Measurements from ENCODE around the gene ZMIZ1. TPM values are rescaled to one million over a fixed set of nuclear protein-coding genes. Genes with fewer than 3 reads are reported as not detected.

The ZMIZ1 gene
- total and polyA plus RNA-seq, 2 experiments from 2014 or later = 9.2 to 30.9 TPM

DNA sequence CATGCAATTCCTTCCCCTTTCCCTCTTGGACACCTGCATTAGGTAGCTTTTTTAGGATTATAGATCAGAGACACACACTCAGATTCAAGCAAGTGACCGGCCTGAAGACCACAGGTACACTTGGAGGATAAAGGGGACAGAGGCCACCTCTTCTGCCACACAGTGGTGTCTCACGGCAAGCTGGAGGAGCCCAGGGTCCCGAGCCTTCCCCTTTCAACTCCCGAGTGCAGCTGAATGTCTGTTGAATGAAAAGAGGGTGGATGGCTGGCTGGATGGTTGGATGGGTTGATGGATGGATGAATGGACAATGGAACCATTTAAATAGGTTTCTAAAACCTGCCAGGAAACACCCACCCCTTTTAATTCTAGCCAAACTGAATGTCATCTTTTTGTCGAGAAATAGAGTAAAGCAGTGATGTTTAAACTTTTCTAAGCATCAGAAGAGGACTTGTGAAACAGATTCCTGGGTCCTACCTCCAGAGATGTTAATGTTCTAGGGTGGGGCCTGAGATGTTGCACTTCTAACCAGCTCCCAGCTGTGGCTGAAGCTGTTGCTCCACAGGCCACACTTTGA, 49.2 kb upstream of the ZMIZ1 start:
- no peak overlapping the region for H3K4me3 ChIP-seq
- H3K4me1 ChIP-seq (ENCODE audit: insufficient read depth) = no peaks in the 10 kb centered on the region
- no peak for DNase-seq (ENCODE audit: low spot score)
- no peaks in the 10 kb centered on the region for H3K9me3 Mint-ChIP-seq
- H4K20me1 ChIP-seq (replicated peaks; ENCODE audit: insufficient read depth) = no peaks in the 10 kb centered on the region
- no peaks in the 10 kb centered on the region for H3K9me2 ChIP-seq (ENCODE audit: insufficient read depth)
- no peaks in the 10 kb centered on the region for H3F3A ChIP-seq (replicated peaks; ENCODE audit: low read depth)
- no peak overlapping the region for H3K4me3 Mint-ChIP-seq
- H3K36me3 Mint-ChIP-seq (ENCODE audit: low read depth) = no peaks in the 10 kb centered on the region
- no peaks in the 10 kb centered on the region for H3K27me3 ChIP-seq (ENCODE audit: insufficient read depth)
- H3K36me3 ChIP-seq (ENCODE audit: insufficient read depth) = no peaks in the 10 kb centered on the region
- H2AFZ ChIP-seq = no peak overlapping the region
- TF ChIP-seq ZNF114 (CRISPR knock-in tag; IDR thresholded peaks at IDR 0.05) (no peak), EZH2phosphoT487 (IDR thresholded peaks at IDR 0.05; ENCODE audit: unreplicated experiment) (no peak), EZH2 (IDR thresholded peaks at IDR 0.05; ENCODE audit: low read depth, unreplicated experiment) (no peak), JUNB (IDR thresholded peaks at IDR 0.05; ENCODE audit: unreplicated experiment) (no peak), STAT1 (IDR thresholded peaks at IDR 0.05; ENCODE audit: unreplicated experiment) (no peak)
- TF ChIP-seq, protein P1, sequence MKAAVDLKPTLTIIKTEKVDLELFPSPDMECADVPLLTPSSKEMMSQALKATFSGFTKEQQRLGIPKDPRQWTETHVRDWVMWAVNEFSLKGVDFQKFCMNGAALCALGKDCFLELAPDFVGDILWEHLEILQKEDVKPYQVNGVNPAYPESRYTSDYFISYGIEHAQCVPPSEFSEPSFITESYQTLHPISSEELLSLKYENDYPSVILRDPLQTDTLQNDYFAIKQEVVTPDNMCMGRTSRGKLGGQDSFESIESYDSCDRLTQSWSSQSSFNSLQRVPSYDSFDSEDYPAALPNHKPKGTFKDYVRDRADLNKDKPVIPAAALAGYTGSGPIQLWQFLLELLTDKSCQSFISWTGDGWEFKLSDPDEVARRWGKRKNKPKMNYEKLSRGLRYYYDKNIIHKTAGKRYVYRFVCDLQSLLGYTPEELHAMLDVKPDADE (IDR thresholded peaks at IDR 0.05) = no peak
- TF ChIP-seq, protein P2, sequence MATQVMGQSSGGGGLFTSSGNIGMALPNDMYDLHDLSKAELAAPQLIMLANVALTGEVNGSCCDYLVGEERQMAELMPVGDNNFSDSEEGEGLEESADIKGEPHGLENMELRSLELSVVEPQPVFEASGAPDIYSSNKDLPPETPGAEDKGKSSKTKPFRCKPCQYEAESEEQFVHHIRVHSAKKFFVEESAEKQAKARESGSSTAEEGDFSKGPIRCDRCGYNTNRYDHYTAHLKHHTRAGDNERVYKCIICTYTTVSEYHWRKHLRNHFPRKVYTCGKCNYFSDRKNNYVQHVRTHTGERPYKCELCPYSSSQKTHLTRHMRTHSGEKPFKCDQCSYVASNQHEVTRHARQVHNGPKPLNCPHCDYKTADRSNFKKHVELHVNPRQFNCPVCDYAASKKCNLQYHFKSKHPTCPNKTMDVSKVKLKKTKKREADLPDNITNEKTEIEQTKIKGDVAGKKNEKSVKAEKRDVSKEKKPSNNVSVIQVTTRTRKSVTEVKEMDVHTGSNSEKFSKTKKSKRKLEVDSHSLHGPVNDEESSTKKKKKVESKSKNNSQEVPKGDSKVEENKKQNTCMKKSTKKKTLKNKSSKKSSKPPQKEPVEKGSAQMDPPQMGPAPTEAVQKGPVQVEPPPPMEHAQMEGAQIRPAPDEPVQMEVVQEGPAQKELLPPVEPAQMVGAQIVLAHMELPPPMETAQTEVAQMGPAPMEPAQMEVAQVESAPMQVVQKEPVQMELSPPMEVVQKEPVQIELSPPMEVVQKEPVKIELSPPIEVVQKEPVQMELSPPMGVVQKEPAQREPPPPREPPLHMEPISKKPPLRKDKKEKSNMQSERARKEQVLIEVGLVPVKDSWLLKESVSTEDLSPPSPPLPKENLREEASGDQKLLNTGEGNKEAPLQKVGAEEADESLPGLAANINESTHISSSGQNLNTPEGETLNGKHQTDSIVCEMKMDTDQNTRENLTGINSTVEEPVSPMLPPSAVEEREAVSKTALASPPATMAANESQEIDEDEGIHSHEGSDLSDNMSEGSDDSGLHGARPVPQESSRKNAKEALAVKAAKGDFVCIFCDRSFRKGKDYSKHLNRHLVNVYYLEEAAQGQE (IDR thresholded peaks at IDR 0.05; ENCODE audit: unreplicated experiment) = no peak
- peaks cover 6% of the 10 kb centered on the region for H3K27me3 Mint-ChIP-seq (ENCODE audit: insufficient read depth, low read depth, poor library complexity)
- H3K4me2 ChIP-seq = no peak overlapping the region
- H3K79me2 ChIP-seq (replicated peaks; ENCODE audit: insufficient read depth) = no peaks in the 10 kb centered on the region
- no peak overlapping the region for H3K27ac Mint-ChIP-seq
- no peak overlapping the region for H3K27ac ChIP-seq (ENCODE audit: low read depth)
- peaks cover 3% of the 10 kb centered on the region; the same call in 2 of the 3 replicates for H3K4me1 Mint-ChIP-seq
- no peak for ATAC-seq

DNA sequence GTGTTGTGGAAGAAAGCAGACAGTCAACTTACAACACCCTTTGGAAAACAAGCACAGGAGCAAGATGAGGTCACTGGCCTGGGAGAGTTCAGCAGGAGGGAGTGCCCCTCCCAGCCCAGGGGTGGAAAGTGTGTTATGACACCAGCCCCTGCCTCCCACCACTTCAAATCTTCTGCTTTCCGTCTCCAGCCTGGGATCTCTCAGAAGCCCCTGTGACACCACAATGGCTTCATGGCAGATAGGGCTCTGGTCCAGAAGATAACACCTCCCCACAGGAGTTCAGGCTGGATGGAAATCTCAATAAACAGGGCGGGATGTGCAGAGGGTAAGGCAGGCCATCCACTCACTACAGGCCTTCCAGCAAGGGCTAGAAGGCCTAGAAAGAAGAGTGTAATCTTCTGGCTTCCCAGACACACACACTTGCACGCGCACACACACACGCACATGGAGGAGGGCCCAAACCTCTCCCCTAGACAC, 48.7 kb upstream of the ZMIZ1 start:
- Histone ChIP-seq H3K36me3 (ENCODE audit: insufficient read depth) (no peaks in the 10 kb centered on the region), H3K27me3 (ENCODE audit: insufficient read depth) (no peaks in the 10 kb centered on the region), H3K9me2 (ENCODE audit: insufficient read depth) (no peaks in the 10 kb centered on the region), H3K27ac (ENCODE audit: low read depth) (no peak overlapping the region), H2AFZ (no peak overlapping the region), H4K20me1 (replicated peaks; ENCODE audit: insufficient read depth) (no peaks in the 10 kb centered on the region), H3K4me3 (no peak overlapping the region), H3K4me2 (no peak overlapping the region), H3K4me1 (ENCODE audit: insufficient read depth) (no peaks in the 10 kb centered on the region), H3K79me2 (replicated peaks; ENCODE audit: insufficient read depth) (no peaks in the 10 kb centered on the region), H3F3A (replicated peaks; ENCODE audit: low read depth) (no peaks in the 10 kb centered on the region)
- ATAC-seq = no peak
- Mint-ChIP-seq H3K27me3 (ENCODE audit: insufficient read depth, low read depth, poor library complexity) (peaks cover 6% of the 10 kb centered on the region), H3K27ac (no peak overlapping the region), H3K4me1 (peaks cover 3% of the 10 kb centered on the region; the same call in 2 of the 3 replicates), H3K4me3 (no peak overlapping the region), H3K36me3 (ENCODE audit: low read depth) (no peaks in the 10 kb centered on the region), H3K9me3 (no peaks in the 10 kb centered on the region)
- DNase-seq (ENCODE audit: low spot score) = no peak
- TF ChIP-seq EZH2phosphoT487 (IDR thresholded peaks at IDR 0.05; ENCODE audit: unreplicated experiment) = no peak
- TF ChIP-seq EZH2 (IDR thresholded peaks at IDR 0.05; ENCODE audit: low read depth, unreplicated experiment) = no peak
- TF ChIP-seq STAT1 (IDR thresholded peaks at IDR 0.05; ENCODE audit: unreplicated experiment) = no peak
- no peak for TF ChIP-seq ZNF331 (CRISPR knock-in tag; IDR thresholded peaks at IDR 0.05; ENCODE audit: low read depth)
- TF ChIP-seq NANOG (IDR thresholded peaks at IDR 0.05; ENCODE audit: borderline replicate concordance) = no peak
- TF ChIP-seq ZNF114 (CRISPR knock-in tag; IDR thresholded peaks at IDR 0.05) = no peak
- TF ChIP-seq, protein P3, sequence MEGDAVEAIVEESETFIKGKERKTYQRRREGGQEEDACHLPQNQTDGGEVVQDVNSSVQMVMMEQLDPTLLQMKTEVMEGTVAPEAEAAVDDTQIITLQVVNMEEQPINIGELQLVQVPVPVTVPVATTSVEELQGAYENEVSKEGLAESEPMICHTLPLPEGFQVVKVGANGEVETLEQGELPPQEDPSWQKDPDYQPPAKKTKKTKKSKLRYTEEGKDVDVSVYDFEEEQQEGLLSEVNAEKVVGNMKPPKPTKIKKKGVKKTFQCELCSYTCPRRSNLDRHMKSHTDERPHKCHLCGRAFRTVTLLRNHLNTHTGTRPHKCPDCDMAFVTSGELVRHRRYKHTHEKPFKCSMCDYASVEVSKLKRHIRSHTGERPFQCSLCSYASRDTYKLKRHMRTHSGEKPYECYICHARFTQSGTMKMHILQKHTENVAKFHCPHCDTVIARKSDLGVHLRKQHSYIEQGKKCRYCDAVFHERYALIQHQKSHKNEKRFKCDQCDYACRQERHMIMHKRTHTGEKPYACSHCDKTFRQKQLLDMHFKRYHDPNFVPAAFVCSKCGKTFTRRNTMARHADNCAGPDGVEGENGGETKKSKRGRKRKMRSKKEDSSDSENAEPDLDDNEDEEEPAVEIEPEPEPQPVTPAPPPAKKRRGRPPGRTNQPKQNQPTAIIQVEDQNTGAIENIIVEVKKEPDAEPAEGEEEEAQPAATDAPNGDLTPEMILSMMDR (conservative IDR thresholded peaks at IDR 0.05; ENCODE audit: low read depth in 2 of 2) = no peak
- no peak for TF ChIP-seq JUNB (IDR thresholded peaks at IDR 0.05; ENCODE audit: unreplicated experiment)
- TF ChIP-seq, protein P2 (IDR thresholded peaks at IDR 0.05; ENCODE audit: unreplicated experiment) = no peak
- TF ChIP-seq POLR2AphosphoS5 (IDR thresholded peaks at IDR 0.05; ENCODE audit: low read depth) = no peak
- TF ChIP-seq CREB1 (CRISPR knock-in tag; IDR thresholded peaks at IDR 0.05; ENCODE audit: low read depth) = no peak

Data from GM23338 (cell line).